BLaER1 (cell line): ENCODE data around the gene FYCO1.

Source experiments
- H3K27ac ChIP-seq: shearing (Covaris generic); formaldehyde crosslinking; 2 replicates; pipeline ENCODE4 v1.8.1; 2022
- H3K27me3 ChIP-seq: shearing (Covaris generic); formaldehyde crosslinking; 2 replicates; pipeline ENCODE4 v1.8.1; 2022
- H3K36me3 ChIP-seq: shearing (Covaris generic); formaldehyde crosslinking; 2 replicates; pipeline ENCODE4 v1.8.1; 2022
- H3K4me1 ChIP-seq: shearing (Covaris generic); formaldehyde crosslinking; 2 replicates; pipeline ENCODE4 v1.8.1; 2022
- H3K4me2 ChIP-seq: shearing (Covaris generic); formaldehyde crosslinking; 2 replicates; pipeline ENCODE4 v1.8.1; 2022
- H3K4me3 ChIP-seq: shearing (Covaris generic); formaldehyde crosslinking; 2 replicates; pipeline ENCODE4 v1.8.1; 2022
- H3K9ac ChIP-seq: shearing (Covaris generic); formaldehyde crosslinking; 2 replicates; pipeline ENCODE4 v1.8.1; 2022
- H3K9me3 ChIP-seq: shearing (Covaris generic); formaldehyde crosslinking; 2 replicates; pipeline ENCODE4 v1.8.1; 2022
- H4K20me1 ChIP-seq: shearing (Covaris generic); formaldehyde crosslinking; 2 replicates; pipeline ENCODE4 v1.8.1; 2022
- Cebpa-rat ChIP-seq: shearing (Covaris generic); IDR thresholded peaks from 2 replicates; pipeline ENCODE4 v1.8.1; 2022

Gene FYCO1

DNA sequence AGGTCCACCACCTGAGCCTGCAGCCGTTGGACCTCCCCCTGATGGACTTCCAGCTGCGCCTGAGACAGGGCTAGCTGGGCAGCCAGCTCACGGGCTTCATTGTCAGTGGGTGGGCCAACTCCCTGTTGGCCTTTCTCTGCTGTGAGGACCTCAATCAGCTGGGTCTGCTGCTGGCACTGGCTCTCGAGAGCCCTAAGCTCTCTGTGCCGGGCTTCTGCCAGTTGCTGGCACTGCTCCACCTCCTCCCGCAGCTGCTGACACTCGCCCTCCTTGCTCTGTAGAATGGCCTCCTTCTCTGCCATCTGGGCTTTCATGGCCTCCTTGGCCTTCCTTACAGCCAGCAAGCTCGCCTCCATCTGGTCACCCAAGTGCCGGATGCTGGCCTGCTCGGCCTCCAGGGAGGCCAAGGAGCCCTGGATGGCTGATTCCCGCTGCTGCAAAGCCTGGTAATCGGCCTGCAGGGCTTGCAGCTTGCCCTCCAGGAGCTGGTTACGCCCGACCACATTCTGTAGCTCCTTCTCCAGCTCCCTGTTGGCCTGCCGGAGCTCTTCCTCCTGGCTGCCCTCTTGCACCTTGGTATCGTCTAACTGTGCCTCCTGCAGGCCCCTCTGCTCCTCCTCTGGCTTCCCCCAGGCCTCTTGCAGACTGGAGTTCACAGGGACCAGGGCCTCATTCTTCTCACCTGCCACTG, 28.5 kb downstream of the FYCO1 start:
- peaks cover 2% of the 10 kb centered on the region for H3K4me1 ChIP-seq
- no peak for TF ChIP-seq Cebpa-rat

DNA sequence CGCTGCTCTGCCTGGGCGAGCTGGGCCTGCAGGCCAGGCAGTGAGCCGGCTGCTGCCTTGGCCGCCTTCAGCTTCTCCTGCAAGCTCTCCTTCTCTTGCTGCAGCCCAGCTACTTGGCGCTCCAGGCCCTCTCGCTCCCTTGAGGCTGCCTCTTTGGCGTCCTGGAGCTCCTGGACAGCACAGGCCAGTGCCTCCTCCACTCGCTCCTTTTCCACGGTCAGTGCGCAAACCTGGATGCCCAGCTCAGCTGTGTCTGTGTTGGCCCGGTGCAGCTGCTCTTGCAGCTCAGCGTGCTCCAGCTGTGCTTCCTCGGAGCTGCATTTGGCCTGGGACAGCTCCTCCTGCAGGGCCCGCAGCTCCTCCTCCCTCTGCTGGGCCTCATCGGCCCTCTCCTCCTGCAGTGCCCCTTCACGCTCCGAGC, 29.2 kb downstream of the FYCO1 start:
- Histone ChIP-seq H3K36me3 (peaks cover 95% of the 10 kb centered on the region), H3K4me1 (no peaks in the 10 kb centered on the region), H3K9ac (no peak overlapping the region), H3K27me3 (no peaks in the 10 kb centered on the region), H3K9me3 (no peaks in the 10 kb centered on the region), H3K27ac (no peak overlapping the region), H3K4me3 (no peak overlapping the region), H3K4me2 (no peak overlapping the region), H4K20me1 (peaks cover 31% of the 10 kb centered on the region; the same call in 1 of the 2 replicates)
- no peak for TF ChIP-seq Cebpa-rat

More for the DNA sequence above, 28.5 kb downstream of the FYCO1 start:
- H3K9me3 ChIP-seq, result no peaks in the 10 kb centered on the region
- no peaks in the 10 kb centered on the region for H3K27me3 ChIP-seq
- H4K20me1 ChIP-seq, result peaks cover 31% of the 10 kb centered on the region; the same call in 1 of the 2 replicates
- no peak overlapping the region for H3K4me3 ChIP-seq
- no peak overlapping the region for H3K27ac ChIP-seq
- no peak overlapping the region for H3K9ac ChIP-seq
- H3K36me3 ChIP-seq, result peaks cover 92% of the 10 kb centered on the region
- H3K4me2 ChIP-seq, result no peak overlapping the region

- Histone ChIP-seq H3K4me1 (no peaks in the 10 kb centered on the region), H3K9me3 (no peaks in the 10 kb centered on the region), H4K20me1 (peaks cover 31% of the 10 kb centered on the region; the same call in 1 of the 2 replicates), H3K27me3 (no peaks in the 10 kb centered on the region), H3K4me3 (no peak overlapping the region), H3K9ac (no peak overlapping the region), H3K36me3 (peaks cover 100% of the 10 kb centered on the region), H3K4me2 (no peak overlapping the region), H3K27ac (no peak overlapping the region)
- TF ChIP-seq Cebpa-rat, result no peak
Measured at GRCh38 chr3:45965653-45966052, 30.0 kb downstream of the FYCO1 start.

- H3K36me3 ChIP-seq, result peaks cover 100% of the 10 kb centered on the region
Measured at GRCh38 chr3:45965253-45965652, 30.4 kb downstream of the FYCO1 start.

GRCh38 chr3:45964139-45964538, 31.5 kb downstream of the FYCO1 start:
- Histone ChIP-seq H3K36me3 (peaks cover 100% of the 10 kb centered on the region), H3K9ac (no peak overlapping the region), H4K20me1 (peaks cover 33% of the 10 kb centered on the region; the same call in 1 of the 2 replicates), H3K27me3 (no peaks in the 10 kb centered on the region), H3K4me2 (no peak overlapping the region), H3K27ac (no peak overlapping the region), H3K4me1 (no peaks in the 10 kb centered on the region), H3K9me3 (no peaks in the 10 kb centered on the region), H3K4me3 (no peak overlapping the region)
- no peak for TF ChIP-seq Cebpa-rat

More at GRCh38 chr3:45965253-45965652, 30.4 kb downstream of the FYCO1 start:
- H3K27ac ChIP-seq, result no peak overlapping the region
- TF ChIP-seq Cebpa-rat, result no peak
- no peaks in the 10 kb centered on the region for H3K9me3 ChIP-seq
- no peak overlapping the region for H3K4me2 ChIP-seq
- no peak overlapping the region for H3K9ac ChIP-seq
- H3K4me1 ChIP-seq, result no peaks in the 10 kb centered on the region
- peaks cover 31% of the 10 kb centered on the region; the same call in 1 of the 2 replicates for H4K20me1 ChIP-seq
- H3K27me3 ChIP-seq, result no peaks in the 10 kb centered on the region
- no peak overlapping the region for H3K4me3 ChIP-seq

- Histone ChIP-seq H3K9me3 (no peaks in the 10 kb centered on the region), H3K36me3 (peaks cover 100% of the 10 kb centered on the region), H3K27ac (no peak overlapping the region), H3K27me3 (no peaks in the 10 kb centered on the region), H4K20me1 (peaks cover 46% of the 10 kb centered on the region), H3K4me3 (no peak overlapping the region), H3K9ac (no peak overlapping the region), H3K4me2 (no peak overlapping the region), H3K4me1 (no peaks in the 10 kb centered on the region)
- no peak for TF ChIP-seq Cebpa-rat
Measured at GRCh38 chr3:45962033-45962432, 33.6 kb downstream of the FYCO1 start.

DNA sequence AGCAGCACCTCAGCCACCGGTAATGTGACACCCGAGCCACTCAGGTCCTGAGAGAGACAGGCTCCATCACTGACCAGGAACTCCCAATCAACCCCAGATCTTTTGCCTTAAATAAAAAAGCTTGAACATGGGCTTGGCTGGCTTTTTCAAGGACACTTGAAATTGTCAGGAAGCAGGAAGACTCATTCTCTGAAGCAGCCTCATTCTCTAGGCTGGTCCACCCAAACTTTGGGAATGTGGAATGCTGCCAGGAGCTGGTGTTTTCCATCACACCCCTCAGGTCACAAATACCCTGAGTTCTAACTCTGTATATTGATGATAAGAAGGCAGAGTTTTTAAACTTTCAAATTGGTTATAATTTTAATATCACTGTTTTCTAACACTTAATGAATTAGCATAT, 35.3 kb downstream of the FYCO1 start:
- Histone ChIP-seq H3K27ac (no peak overlapping the region), H3K9me3 (no peaks in the 10 kb centered on the region), H3K4me2 (no peak overlapping the region), H3K36me3 (peaks cover 100% of the 10 kb centered on the region), H3K9ac (no peak overlapping the region), H3K27me3 (no peaks in the 10 kb centered on the region), H4K20me1 (peaks cover 37% of the 10 kb centered on the region), H3K4me3 (no peak overlapping the region), H3K4me1 (no peaks in the 10 kb centered on the region)
- TF ChIP-seq Cebpa-rat, result no peak

DNA sequence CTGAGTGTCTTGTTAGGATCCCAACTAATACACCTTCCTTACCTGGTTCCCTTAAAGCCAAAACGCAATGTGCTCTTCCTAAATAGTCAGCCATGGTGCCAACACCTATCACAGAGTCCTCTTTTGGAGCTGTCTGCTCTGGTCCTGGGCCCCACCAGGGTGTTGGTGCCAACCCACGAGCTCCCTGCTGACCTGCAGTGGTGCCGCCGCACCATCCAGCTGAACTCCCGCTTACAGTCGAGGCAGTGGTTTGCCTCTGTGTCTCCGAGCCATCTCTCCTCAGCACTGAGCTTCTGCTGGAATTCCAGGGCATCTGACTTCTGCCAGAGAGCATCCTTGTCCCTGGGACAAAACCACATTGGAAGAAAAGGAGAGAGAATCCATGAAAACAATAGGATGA, 36.4 kb downstream of the FYCO1 start:
- Histone ChIP-seq H3K9ac (no peak overlapping the region), H3K36me3 (peaks cover 100% of the 10 kb centered on the region)

DNA sequence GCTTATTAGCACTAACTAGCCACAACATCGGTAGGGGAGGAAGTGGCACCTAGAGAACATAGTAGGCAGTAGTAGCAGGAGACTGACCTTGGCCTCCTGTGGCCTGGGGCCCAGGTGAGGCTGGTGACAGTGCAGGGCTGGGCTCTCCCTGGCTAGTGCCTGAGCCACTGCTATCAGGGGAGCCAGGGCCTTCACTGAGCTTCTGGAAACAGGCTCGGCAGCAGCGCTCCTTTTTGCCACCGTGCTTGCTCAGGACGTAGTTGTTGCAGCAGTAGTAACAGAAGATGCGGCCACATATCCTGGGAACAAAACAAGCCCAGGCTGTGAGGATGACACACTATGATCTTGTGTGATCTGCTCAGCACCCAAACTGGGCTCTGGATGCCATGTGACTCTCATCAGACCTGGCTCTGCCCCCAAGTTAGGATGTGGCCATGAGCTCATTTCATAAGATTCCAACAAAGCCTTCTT, 37.3 kb downstream of the FYCO1 start:
- no peak overlapping the region for H3K4me2 ChIP-seq
- peaks cover 21% of the 10 kb centered on the region for H4K20me1 ChIP-seq
- no peak for TF ChIP-seq Cebpa-rat
- H3K4me3 ChIP-seq, result no peak overlapping the region
- H3K9me3 ChIP-seq, result no peaks in the 10 kb centered on the region
- no peak overlapping the region for H3K9ac ChIP-seq
- no peaks in the 10 kb centered on the region for H3K4me1 ChIP-seq
- peaks cover 100% of the 10 kb centered on the region for H3K36me3 ChIP-seq
- no peak overlapping the region for H3K27ac ChIP-seq
- H3K27me3 ChIP-seq, result no peaks in the 10 kb centered on the region

More for the DNA sequence above, 36.4 kb downstream of the FYCO1 start:
- Histone ChIP-seq H3K9me3 (no peaks in the 10 kb centered on the region), H3K4me2 (no peak overlapping the region), H3K27me3 (no peaks in the 10 kb centered on the region), H3K4me1 (no peaks in the 10 kb centered on the region), H3K4me3 (no peak overlapping the region), H3K27ac (no peak overlapping the region), H4K20me1 (peaks cover 28% of the 10 kb centered on the region)
- TF ChIP-seq Cebpa-rat, result no peak

GRCh38 chr3:45957586-45957985, 38.0 kb downstream of the FYCO1 start:
- H3K36me3 ChIP-seq, result peaks cover 100% of the 10 kb centered on the region
- H3K4me1 ChIP-seq, result no peaks in the 10 kb centered on the region
- H3K9me3 ChIP-seq, result no peaks in the 10 kb centered on the region
- peaks cover 21% of the 10 kb centered on the region for H4K20me1 ChIP-seq
- H3K27ac ChIP-seq, result no peak overlapping the region
- H3K4me2 ChIP-seq, result no peak overlapping the region
- no peak overlapping the region for H3K9ac ChIP-seq
- H3K4me3 ChIP-seq, result no peak overlapping the region
- TF ChIP-seq Cebpa-rat, result no peak
- H3K27me3 ChIP-seq, result no peaks in the 10 kb centered on the region

- no peak overlapping the region for H3K9ac ChIP-seq
- peaks cover 30% of the 10 kb centered on the region for H4K20me1 ChIP-seq
- H3K4me1 ChIP-seq, result no peaks in the 10 kb centered on the region
- H3K27ac ChIP-seq, result no peak overlapping the region
- H3K9me3 ChIP-seq, result no peaks in the 10 kb centered on the region
- peaks cover 100% of the 10 kb centered on the region for H3K36me3 ChIP-seq
- no peaks in the 10 kb centered on the region for H3K27me3 ChIP-seq
- no peak for TF ChIP-seq Cebpa-rat
- H3K4me3 ChIP-seq, result no peak overlapping the region
- H3K4me2 ChIP-seq, result no peak overlapping the region
Measured at GRCh38 chr3:45955706-45956105, 39.9 kb downstream of the FYCO1 start.
